T-helper 2 cell treated with Interferon-gamma antibody and Interleukin-4, amounts not matched to agents 5 μg/mL and 100 μg/mL, for 36 hours (primary cell): ENCODE results near the gene FOXO1.

Experiments
- DNase-seq: peaks from one replicate; pipeline ENCODE4 v3.0.0; 2021; ENCODE audit warnings: low spot score
- H3K27ac Mint-ChIP-seq: one replicate; pipeline ENCODE4 v1.8.0; 2021; ENCODE audit warnings: mild to moderate bottlenecking, mixed read lengths
- H3K27me3 Mint-ChIP-seq: one replicate; pipeline ENCODE4 v1.8.0; 2021; ENCODE audit warnings: low read depth, mixed read lengths
- H3K36me3 Mint-ChIP-seq: one replicate; pipeline ENCODE4 v1.8.0; 2021; ENCODE audit warnings: low read depth, mixed read lengths
- H3K4me1 Mint-ChIP-seq: one replicate; pipeline ENCODE4 v1.8.0; 2021; ENCODE audit warnings: low read depth, mixed read lengths
- H3K4me3 Mint-ChIP-seq: one replicate; pipeline ENCODE4 v1.8.0; 2022; ENCODE audit warnings: mild to moderate bottlenecking, moderate library complexity, mixed read lengths
- H3K9me3 Mint-ChIP-seq: one replicate; pipeline ENCODE4 v1.8.0; 2021; ENCODE audit warnings: mixed read lengths

Gene FOXO1

GRCh38 chr13:40536443-40537113 lies 129.9 kb downstream of the FOXO1 start:
- H3K4me1 Mint-ChIP-seq: peaks cover 5% of the 10 kb centered on the region
- H3K4me3 Mint-ChIP-seq: no peak overlapping the region
- no peaks in the 10 kb centered on the region for H3K36me3 Mint-ChIP-seq
- H3K9me3 Mint-ChIP-seq: no peaks in the 10 kb centered on the region
- no peak overlapping the region for H3K27ac Mint-ChIP-seq
- no peaks in the 10 kb centered on the region for H3K27me3 Mint-ChIP-seq
- DNase-seq: no peak

GRCh38 chr13:40535345-40535836 lies 131.1 kb downstream of the FOXO1 start:
- no peak overlapping the region for H3K4me3 Mint-ChIP-seq
- no peak for DNase-seq
- H3K36me3 Mint-ChIP-seq: no peaks in the 10 kb centered on the region
- H3K9me3 Mint-ChIP-seq: no peaks in the 10 kb centered on the region
- no peaks in the 10 kb centered on the region for H3K27me3 Mint-ChIP-seq
- H3K4me1 Mint-ChIP-seq: peaks cover 10% of the 10 kb centered on the region
- H3K27ac Mint-ChIP-seq: no peak overlapping the region

DNA sequence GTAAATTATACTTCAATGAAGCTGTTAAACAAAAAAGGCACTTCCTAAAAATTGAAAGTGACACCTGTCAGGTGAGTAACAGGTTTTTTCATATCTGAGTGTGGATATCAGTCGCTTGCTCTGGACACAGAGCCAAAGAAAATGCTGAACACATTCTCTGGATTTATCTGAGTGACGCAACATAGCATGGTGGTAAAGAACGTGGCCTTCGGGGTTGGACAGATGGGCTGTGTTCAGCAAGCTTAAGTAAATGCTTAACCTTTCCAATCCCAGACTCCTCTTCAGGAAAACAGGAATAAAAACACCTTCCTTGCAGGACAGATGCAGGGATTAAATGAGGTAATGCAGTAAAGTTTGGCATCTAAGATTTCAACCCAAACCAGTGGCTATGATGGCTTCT lies 132.0 kb downstream of the FOXO1 start:
- Mint-ChIP-seq H3K27me3 (no peaks in the 10 kb centered on the region), H3K4me3 (no peak overlapping the region), H3K36me3 (no peaks in the 10 kb centered on the region), H3K27ac (no peak overlapping the region), H3K9me3 (no peaks in the 10 kb centered on the region), H3K4me1 (peaks cover 8% of the 10 kb centered on the region)
- no peak for DNase-seq

- Mint-ChIP-seq H3K4me3 (no peak overlapping the region), H3K27me3 (no peaks in the 10 kb centered on the region), H3K9me3 (peaks cover 1% of the 10 kb centered on the region), H3K4me1 (peaks cover 8% of the 10 kb centered on the region), H3K27ac (no peak overlapping the region), H3K36me3 (no peaks in the 10 kb centered on the region)
- DNase-seq: no peak
Observed at GRCh38 chr13:40533072-40533471, 133.4 kb downstream of the FOXO1 start.

- DNase-seq: no peak
- Mint-ChIP-seq H3K4me3 (no peak overlapping the region), H3K27me3 (no peaks in the 10 kb centered on the region), H3K36me3 (no peaks in the 10 kb centered on the region), H3K27ac (no peak overlapping the region), H3K4me1 (peaks cover 8% of the 10 kb centered on the region), H3K9me3 (peaks cover 13% of the 10 kb centered on the region)
Observed at GRCh38 chr13:40530961-40531360, 135.5 kb downstream of the FOXO1 start.

DNA sequence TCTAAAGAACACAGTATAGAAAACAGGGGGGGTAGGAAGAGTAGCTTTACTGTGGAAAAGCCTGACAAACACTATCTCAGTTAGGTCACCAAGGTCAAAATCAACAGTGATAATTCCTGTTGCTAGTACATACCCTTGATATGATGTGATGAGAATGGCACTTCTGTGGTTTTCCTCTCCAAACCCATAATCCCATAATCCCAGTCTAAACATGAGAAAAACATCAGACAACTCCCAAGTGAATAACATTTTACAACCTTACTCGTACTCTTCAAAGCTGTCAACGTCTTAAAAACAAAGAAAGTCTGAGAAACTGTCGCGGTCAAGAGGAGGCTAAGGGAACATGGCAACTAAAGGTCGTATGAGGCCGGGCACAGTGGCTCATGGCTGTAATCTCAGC lies 137.6 kb downstream of the FOXO1 start:
- Mint-ChIP-seq H3K27me3 (no peaks in the 10 kb centered on the region), H3K27ac (no peak overlapping the region), H3K36me3 (peaks cover 2% of the 10 kb centered on the region), H3K9me3 (peaks cover 19% of the 10 kb centered on the region), H3K4me1 (peaks cover 13% of the 10 kb centered on the region), H3K4me3 (no peak overlapping the region)
- no peak for DNase-seq

- H3K9me3 Mint-ChIP-seq: peaks cover 19% of the 10 kb centered on the region
- H3K36me3 Mint-ChIP-seq: peaks cover 2% of the 10 kb centered on the region
- no peaks in the 10 kb centered on the region for H3K27me3 Mint-ChIP-seq
- no peak overlapping the region for H3K4me3 Mint-ChIP-seq
- DNase-seq: no peak
- peaks cover 13% of the 10 kb centered on the region for H3K4me1 Mint-ChIP-seq
- no peak overlapping the region for H3K27ac Mint-ChIP-seq
Observed at GRCh38 chr13:40527914-40528313, 138.5 kb downstream of the FOXO1 start.

GRCh38 chr13:40522282-40522681 lies 144.2 kb downstream of the FOXO1 start:
- Mint-ChIP-seq H3K4me1 (peaks cover 25% of the 10 kb centered on the region), H3K9me3 (peaks cover 11% of the 10 kb centered on the region), H3K27ac (no peak overlapping the region), H3K4me3 (no peak overlapping the region), H3K36me3 (peaks cover 2% of the 10 kb centered on the region), H3K27me3 (no peaks in the 10 kb centered on the region)
- no peak for DNase-seq

GRCh38 chr13:40520916-40521315 lies 145.5 kb downstream of the FOXO1 start:
- H3K9me3 Mint-ChIP-seq: peaks cover 7% of the 10 kb centered on the region
- no peak for DNase-seq
- H3K4me3 Mint-ChIP-seq: no peak overlapping the region
- no peaks in the 10 kb centered on the region for H3K27me3 Mint-ChIP-seq
- peaks cover 2% of the 10 kb centered on the region for H3K36me3 Mint-ChIP-seq
- peaks cover 25% of the 10 kb centered on the region for H3K4me1 Mint-ChIP-seq
- no peak overlapping the region for H3K27ac Mint-ChIP-seq

GRCh38 chr13:40519637-40520036 lies 146.8 kb downstream of the FOXO1 start:
- Mint-ChIP-seq H3K27me3 (no peaks in the 10 kb centered on the region), H3K36me3 (no peaks in the 10 kb centered on the region), H3K4me3 (no peak overlapping the region), H3K9me3 (no peaks in the 10 kb centered on the region), H3K4me1 (peaks cover 20% of the 10 kb centered on the region), H3K27ac (no peak overlapping the region)
- DNase-seq: no peak

GRCh38 chr13:40518481-40518882 lies 148.0 kb downstream of the FOXO1 start:
- Mint-ChIP-seq H3K4me1 (peaks cover 20% of the 10 kb centered on the region), H3K27ac (no peak overlapping the region)

DNA sequence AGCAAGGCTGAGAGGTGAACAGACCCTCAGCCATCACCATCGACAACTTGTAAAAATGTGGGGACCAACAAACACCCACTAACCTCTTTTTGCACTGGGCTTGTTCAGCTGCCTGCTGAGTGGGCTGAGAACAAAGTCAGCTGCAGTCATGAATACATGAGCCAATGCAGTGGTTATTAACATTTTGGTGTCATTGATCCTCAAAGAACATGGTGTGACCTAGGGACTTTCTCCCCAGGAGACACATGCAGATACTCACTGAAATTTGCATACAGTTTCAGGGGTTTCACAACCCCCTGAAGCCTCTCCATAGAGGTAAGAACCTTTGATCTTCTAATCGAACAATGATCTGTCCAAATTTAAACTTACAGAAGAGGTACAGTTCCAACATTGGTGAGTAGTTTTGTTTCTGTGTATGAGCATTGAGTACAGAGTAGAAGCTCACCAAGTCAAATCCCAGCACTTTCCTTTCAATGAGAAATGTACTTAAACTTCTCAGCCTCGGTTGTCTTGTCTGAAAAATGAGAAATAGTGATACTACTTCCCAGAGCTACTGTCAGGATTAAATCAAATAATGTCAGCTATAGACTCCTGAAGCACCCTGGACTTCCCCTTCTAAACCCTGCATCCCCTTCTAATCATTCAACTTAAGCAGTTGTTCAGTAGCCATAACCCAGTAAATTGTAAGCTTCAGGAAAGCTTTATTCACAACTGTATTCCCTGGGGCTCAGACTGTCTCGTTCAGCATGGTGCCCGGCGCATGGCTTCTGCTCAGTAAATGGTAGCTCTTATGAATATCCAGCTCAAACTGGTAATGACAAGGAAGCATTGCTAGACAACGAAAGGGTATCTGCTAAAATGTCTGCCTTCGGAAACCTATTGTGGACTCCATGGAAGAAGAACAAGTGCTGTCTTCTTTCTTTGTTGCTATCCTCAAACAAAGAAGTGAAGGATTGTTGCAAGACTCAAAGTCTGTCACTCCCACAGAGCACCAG lies 148.7 kb downstream of the FOXO1 start:
- DNase-seq: peak; percentile 29
- no peaks in the 10 kb centered on the region for H3K27me3 Mint-ChIP-seq
- H3K4me1 Mint-ChIP-seq: peaks cover 23% of the 10 kb centered on the region
- no peak overlapping the region for H3K27ac Mint-ChIP-seq
- no peaks in the 10 kb centered on the region for H3K9me3 Mint-ChIP-seq
- peak overlapping the region; percentile 13 for H3K4me3 Mint-ChIP-seq
- no peaks in the 10 kb centered on the region for H3K36me3 Mint-ChIP-seq

More at GRCh38 chr13:40518481-40518882, 148.0 kb downstream of the FOXO1 start:
- H3K36me3 Mint-ChIP-seq: no peaks in the 10 kb centered on the region
- H3K4me3 Mint-ChIP-seq: peak overlapping the region; percentile 13
- DNase-seq: peak; percentile 74
- no peaks in the 10 kb centered on the region for H3K27me3 Mint-ChIP-seq
- no peaks in the 10 kb centered on the region for H3K9me3 Mint-ChIP-seq

DNA sequence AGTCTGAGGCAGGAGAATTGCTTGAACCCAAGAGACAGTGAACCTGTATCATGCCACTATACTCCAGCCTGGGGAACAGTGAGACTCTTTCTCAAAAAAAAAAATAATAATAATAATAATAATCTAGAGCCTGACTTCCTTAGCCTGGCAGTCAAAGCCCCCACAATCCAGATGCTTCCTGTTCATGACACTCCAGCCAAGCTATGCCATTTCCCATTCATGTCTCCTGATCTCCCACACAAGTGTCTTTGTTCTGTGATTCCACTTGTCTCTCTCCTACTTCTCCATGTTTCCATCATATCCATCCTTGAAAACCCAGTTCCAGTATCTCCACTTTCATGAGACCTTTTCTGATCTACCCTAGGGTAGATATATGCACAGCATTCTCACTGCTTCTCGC lies 150.7 kb downstream of the FOXO1 start:
- H3K4me1 Mint-ChIP-seq: peaks cover 17% of the 10 kb centered on the region
- no peak overlapping the region for H3K27ac Mint-ChIP-seq
- H3K9me3 Mint-ChIP-seq: no peaks in the 10 kb centered on the region
- H3K27me3 Mint-ChIP-seq: no peaks in the 10 kb centered on the region
- no peak for DNase-seq
- no peak overlapping the region for H3K4me3 Mint-ChIP-seq
- H3K36me3 Mint-ChIP-seq: no peaks in the 10 kb centered on the region

- Mint-ChIP-seq H3K36me3 (no peaks in the 10 kb centered on the region), H3K9me3 (no peaks in the 10 kb centered on the region), H3K27ac (no peak overlapping the region), H3K4me3 (no peak overlapping the region), H3K4me1 (peaks cover 17% of the 10 kb centered on the region), H3K27me3 (no peaks in the 10 kb centered on the region)
- DNase-seq: no peak
Observed at GRCh38 chr13:40514802-40515201, 151.6 kb downstream of the FOXO1 start.
